22Rv1 (cell line): ENCODE measurements around the gene FLRT2.

Source experiments
- ZFX ChIP-seq: fragments of 450-650 bp; IDR thresholded peaks from 2 replicates; pipeline ENCODE4 v1.6.1; 2017; ENCODE audit warnings: antibody characterized with exemption, borderline replicate concordance
- TF ChIP-seq, protein P1 (sequence below): fragments of 450-650 bp; IDR thresholded peaks from 2 replicates; pipeline ENCODE4 v1.5.1; 2017; ENCODE audit warnings: mild to moderate bottlenecking

DNA sequence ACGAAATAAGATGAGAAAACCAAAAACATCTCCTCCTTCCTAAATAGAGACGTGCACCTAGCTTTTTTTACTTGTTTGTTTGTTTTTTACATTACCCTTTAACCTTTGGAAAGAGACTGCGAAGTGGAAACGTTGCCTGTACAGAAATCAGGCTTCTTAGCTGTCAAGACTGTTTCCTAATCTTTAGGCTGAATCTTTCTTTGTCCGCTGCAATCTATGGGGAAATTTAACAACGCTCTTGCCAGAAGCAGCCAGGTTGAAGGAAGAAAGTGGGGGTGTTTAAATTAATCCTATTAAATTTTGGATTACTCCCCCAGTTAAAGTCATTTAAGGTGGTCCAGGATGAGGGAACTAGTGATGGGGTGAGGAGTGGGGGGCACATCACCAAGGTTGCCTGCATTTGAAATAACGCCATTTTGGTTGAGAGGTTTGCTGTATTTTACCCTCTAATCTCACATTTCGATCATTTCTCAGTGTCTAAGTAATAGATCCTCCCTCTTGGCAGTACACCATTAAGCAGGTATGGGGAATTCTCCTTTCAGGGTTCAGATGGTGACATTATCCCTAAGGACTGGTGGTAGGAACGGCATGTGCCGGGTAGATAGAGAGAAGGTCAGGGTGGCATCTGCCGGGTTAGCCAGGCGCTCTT lies 2.6 kb downstream of the FLRT2 start:
- TF ChIP-seq, protein P1, sequence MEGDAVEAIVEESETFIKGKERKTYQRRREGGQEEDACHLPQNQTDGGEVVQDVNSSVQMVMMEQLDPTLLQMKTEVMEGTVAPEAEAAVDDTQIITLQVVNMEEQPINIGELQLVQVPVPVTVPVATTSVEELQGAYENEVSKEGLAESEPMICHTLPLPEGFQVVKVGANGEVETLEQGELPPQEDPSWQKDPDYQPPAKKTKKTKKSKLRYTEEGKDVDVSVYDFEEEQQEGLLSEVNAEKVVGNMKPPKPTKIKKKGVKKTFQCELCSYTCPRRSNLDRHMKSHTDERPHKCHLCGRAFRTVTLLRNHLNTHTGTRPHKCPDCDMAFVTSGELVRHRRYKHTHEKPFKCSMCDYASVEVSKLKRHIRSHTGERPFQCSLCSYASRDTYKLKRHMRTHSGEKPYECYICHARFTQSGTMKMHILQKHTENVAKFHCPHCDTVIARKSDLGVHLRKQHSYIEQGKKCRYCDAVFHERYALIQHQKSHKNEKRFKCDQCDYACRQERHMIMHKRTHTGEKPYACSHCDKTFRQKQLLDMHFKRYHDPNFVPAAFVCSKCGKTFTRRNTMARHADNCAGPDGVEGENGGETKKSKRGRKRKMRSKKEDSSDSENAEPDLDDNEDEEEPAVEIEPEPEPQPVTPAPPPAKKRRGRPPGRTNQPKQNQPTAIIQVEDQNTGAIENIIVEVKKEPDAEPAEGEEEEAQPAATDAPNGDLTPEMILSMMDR: no peak
- no peak for TF ChIP-seq ZFX
